IMR-90 (cell line): ENCODE measurements around the gene FBXL13. TPM values are rescaled to one million over a fixed set of nuclear protein-coding genes. Genes with fewer than 3 reads are reported as not detected.

ENCODE experiments used
- ATAC-seq: fragments of 200-7000 bp; cut with Tn5 transposase; 2 replicates; pipeline ENCODE4 v1.9.1; 2020; ENCODE audit warnings: low read depth, mild to moderate bottlenecking, moderate library complexity
- BruUV-seq: library from RNA; stranded (reverse); fragments of 400-500 nt; replicated peaks from 2 replicates; lab custom pipeline; 2021; lab: Mats Ljungman, UMichigan
- CTCF ChIA-PET: fragments of 300-600 bp; formaldehyde crosslinking; extraction: SDS; loops from one replicate; lab custom pipeline; 2021; ENCODE audit warnings: antibody characterized with exemption; lab: Yijun Ruan, JAX
- POLR2A ChIA-PET: fragments of 300-600 bp; sonication (Branson Sonifier 250); formaldehyde crosslinking; loops from one replicate; lab custom pipeline; 2022; ENCODE audit warnings: antibody characterized with exemption; ENCODE audit not compliant: unreplicated experiment; lab: Charles Lee
- DNase-seq: peaks from one replicate; pipeline ENCODE4 v3.0.0; 2013
- H2AFZ ChIP-seq: replicated peaks from 2 replicates; pipeline ENCODE3; 2013; ENCODE audit warnings: low read length, mild to moderate bottlenecking; ENCODE audit not compliant: poor library complexity
- H2AK5ac ChIP-seq: 2 replicates; pipeline ENCODE4 v1.6.1; 2013; ENCODE audit warnings: low read depth, low read length, inconsistent platforms
- H2AK9ac ChIP-seq: replicated peaks from 2 replicates; pipeline ENCODE3; 2013; ENCODE audit warnings: mild to moderate bottlenecking, low read depth, low read length, moderate library complexity; ENCODE audit not compliant: poor library complexity
- H2BK120ac ChIP-seq: 2 replicates; pipeline ENCODE4 v1.6.1; 2013; ENCODE audit warnings: low read depth, low read length, inconsistent platforms
- H2BK15ac ChIP-seq: 3 replicates; pipeline ENCODE4 v1.6.1; 2013; ENCODE audit warnings: low read depth, low read length, inconsistent platforms
- H2BK20ac ChIP-seq: 2 replicates; pipeline ENCODE4 v1.6.1; 2013; ENCODE audit warnings: low read depth, mild to moderate bottlenecking, inconsistent platforms, low read length, moderate library complexity
- H2BK5ac ChIP-seq: 2 replicates; pipeline ENCODE4 v1.6.1; 2013; ENCODE audit warnings: mild to moderate bottlenecking, low read depth, low read length, inconsistent platforms; ENCODE audit not compliant: poor library complexity, severe bottlenecking
- H3K14ac ChIP-seq: replicated peaks from 2 replicates; pipeline ENCODE4 v1.6.1; 2013; ENCODE audit warnings: low read depth, low read length, inconsistent platforms
- H3K18ac ChIP-seq: 2 replicates; pipeline ENCODE4 v1.6.1; 2013; ENCODE audit warnings: low read depth, low read length, control low read depth
- H3K23ac ChIP-seq: 2 replicates; pipeline ENCODE4 v1.6.1; 2013; ENCODE audit warnings: low read depth, low read length, inconsistent platforms
- H3K27ac ChIP-seq: 2 replicates; pipeline ENCODE4 v1.5.1; 2013; ENCODE audit warnings: mild to moderate bottlenecking, control low read depth, low read length; ENCODE audit not compliant: insufficient read depth
- H3K27me3 ChIP-seq: 2 replicates; pipeline ENCODE4 v1.6.1; 2013; ENCODE audit warnings: low read length; ENCODE audit not compliant: control insufficient read depth, insufficient read depth
- H3K36me3 ChIP-seq: 2 replicates; pipeline ENCODE4 v1.6.1; 2013; ENCODE audit warnings: low read length, mixed read lengths; ENCODE audit not compliant: control insufficient read depth, insufficient read depth
- H3K4ac ChIP-seq: 2 replicates; pipeline ENCODE4 v1.6.1; 2013; ENCODE audit warnings: low read depth, low read length, inconsistent platforms
- H3K4me1 ChIP-seq: 2 replicates; pipeline ENCODE4 v1.6.1; 2013; ENCODE audit warnings: low read length, mixed read lengths; ENCODE audit not compliant: control insufficient read depth, insufficient read depth
- H3K4me2 ChIP-seq: 2 replicates; pipeline ENCODE4 v1.6.1; 2013; ENCODE audit warnings: low read depth, mild to moderate bottlenecking, control low read depth, low read length, moderate library complexity
- H3K4me3 ChIP-seq: 2 replicates; pipeline ENCODE4 v1.5.1; 2013; ENCODE audit warnings: low read depth, mild to moderate bottlenecking, control low read depth, low read length, moderate library complexity; ENCODE audit not compliant: insufficient read depth
- H3K56ac ChIP-seq: 2 replicates; pipeline ENCODE4 v1.6.1; 2013; ENCODE audit warnings: low read length, inconsistent platforms; ENCODE audit not compliant: insufficient read depth; ENCODE audit errors: extremely low read depth
- H3K79me1 ChIP-seq, 2 experiments: 2 replicates each; pipeline ENCODE4 v1.6.1; 2013; ENCODE audit warnings: low read length in 2 of 2, inconsistent platforms in 1 of 2, low read depth in 1 of 2
- H3K9ac ChIP-seq: 2 replicates; pipeline ENCODE4 v1.6.1; 2013; ENCODE audit warnings: low read depth, low read length, control low read depth
- H3K9me1 ChIP-seq: 2 replicates; pipeline ENCODE4 v1.6.1; 2013; ENCODE audit warnings: low read length, inconsistent platforms; ENCODE audit not compliant: insufficient read depth
- H3K9me3 ChIP-seq: 2 replicates; pipeline ENCODE4 v1.6.1; 2013; ENCODE audit warnings: low read length; ENCODE audit not compliant: control insufficient read depth, insufficient read depth
- H4K20me1 ChIP-seq: 2 replicates; pipeline ENCODE4 v1.6.1; 2013; ENCODE audit warnings: low read length, inconsistent platforms; ENCODE audit not compliant: insufficient read depth
- H4K5ac ChIP-seq: 2 replicates; pipeline ENCODE4 v1.6.1; 2013; ENCODE audit warnings: mild to moderate bottlenecking, low read depth, low read length, control low read depth
- H4K8ac ChIP-seq, 2 experiments: 2 replicates each; pipeline ENCODE4 v1.6.1; 2013; ENCODE audit warnings: low read depth in 2 of 2, low read length in 2 of 2, control low read depth in 1 of 2, inconsistent platforms in 1 of 2
- H4K91ac ChIP-seq: 2 replicates; pipeline ENCODE4 v1.6.1; 2013; ENCODE audit warnings: low read depth, low read length, inconsistent platforms; ENCODE audit not compliant: insufficient read depth
- BHLHE40 ChIP-seq: fragments of 150-350 bp; IDR thresholded peaks from 2 replicates; pipeline ENCODE4 v1.6.1; 2016; ENCODE audit warnings: mild to moderate bottlenecking, low read depth, low read length
- CEBPB ChIP-seq: IDR thresholded peaks from 2 replicates; pipeline ENCODE4 v1.6.1; 2012; ENCODE audit warnings: low read depth, low read length, improper control_type of control experiment
- CHD1 ChIP-seq: IDR thresholded peaks from 2 replicates; pipeline ENCODE4 v1.6.1; 2012; ENCODE audit warnings: low read depth, low read length, improper control_type of control experiment
- CTCF ChIP-seq: conservative IDR thresholded peaks from 2 replicates; pipeline ENCODE4 v1.5.1; 2012; ENCODE audit warnings: mild to moderate bottlenecking, low read depth, low read length, improper control_type of control experiment
- FOS ChIP-seq: fragments of 150-350 bp; IDR thresholded peaks from 2 replicates; pipeline ENCODE4 v1.6.1; 2016; ENCODE audit warnings: low read depth, low read length
- MAFK ChIP-seq: IDR thresholded peaks from 2 replicates; pipeline ENCODE4 v1.6.1; 2012; ENCODE audit warnings: low read depth, low read length, improper control_type of control experiment
- MAZ ChIP-seq: IDR thresholded peaks from 2 replicates; pipeline ENCODE4 v1.6.1; 2012; ENCODE audit warnings: low read depth, mild to moderate bottlenecking, low read length, improper control_type of control experiment, moderate library complexity, borderline replicate concordance
- MXI1 ChIP-seq: IDR thresholded peaks from 2 replicates; pipeline ENCODE4 v1.6.1; 2012; ENCODE audit warnings: low read depth, mild to moderate bottlenecking, low read length, moderate library complexity, borderline replicate concordance
- NFE2L2 ChIP-seq: fragments of 150-350 bp; IDR thresholded peaks from 2 replicates; pipeline ENCODE4 v1.6.1; 2016; ENCODE audit warnings: low read depth, mild to moderate bottlenecking, low read length
- POLR2A ChIP-seq: IDR thresholded peaks from 2 replicates; pipeline ENCODE4 v1.6.1; 2012; ENCODE audit warnings: mild to moderate bottlenecking, low read depth, low read length
- RCOR1 ChIP-seq: IDR thresholded peaks from 2 replicates; pipeline ENCODE4 v1.6.1; 2012; ENCODE audit warnings: mild to moderate bottlenecking, low read length, improper control_type of control experiment; ENCODE audit not compliant: insufficient replicate concordance
- RFX5 ChIP-seq: IDR thresholded peaks from 2 replicates; pipeline ENCODE4 v1.8.0; 2012; ENCODE audit warnings: low read depth, mild to moderate bottlenecking, low read length, moderate library complexity
- USF2 ChIP-seq: fragments of 150-350 bp; IDR thresholded peaks from 2 replicates; pipeline ENCODE4 v1.6.1; 2017; ENCODE audit warnings: mild to moderate bottlenecking, antibody characterized with exemption, low read length, low read depth
- WGBS, 2 experiments: methylation state at CpG; one replicate each; pipeline versions ENCODE4 v1.1.5 to v1.1.7; 2013; ENCODE audit warnings: missing lambda C conversion rate in 2 of 2; ENCODE audit not compliant: insufficient read length in 1 of 2; ENCODE audit errors: extremely low coverage in 2 of 2; 5-methylcytosine and 5-hydroxymethylcytosine counted together
- dilution Hi-C: fragments of 300-500 bp; cut with HindIII; formaldehyde crosslinking; loops from one replicate; pipeline ENCODE4 v1.14.3; 2018; ENCODE audit warnings: low sequenced_read_pairs; ENCODE audit not compliant: unreplicated experiment
- in situ Hi-C: fragments of 300-500 bp; cut with MboI; formaldehyde crosslinking; loops from 3 replicates; pipeline ENCODE4 v1.14.3; 2019; ENCODE audit warnings: low sequenced_read_pairs, inconsistent platforms, mixed read lengths
- intact Hi-C: fragments of 100-400 bp; cut with micrococcal nuclease; formaldehyde crosslinking; loops from 2 replicates; pipeline ENCODE4 v1.10.0; 2022
- polyA plus RNA-seq, 3 experiments: library from polyadenylated mRNA; depleted of rRNA; stranded (reverse); fragments of >200 nt; gene quantifications; 2 replicates each; pipeline ENCODE4 v1.2.3, GENCODE V29; 2012; ENCODE audit warnings: low replicate concordance in 1 of 3
- total RNA-seq: library from RNA; depleted of rRNA; stranded (reverse); fragments of >200 nt; gene quantifications from 2 replicates; pipeline ENCODE4 v1.2.3, GENCODE V29; 2012

The FBXL13 gene
- total and polyA plus RNA-seq, 2 of the 4 experiments (the other 2 are of a cell fraction) = 0.24 to 0.36 TPM

GRCh38 chr7:102978284-102978683, 96.3 kb downstream of the FBXL13 start:
- H3K9me3 ChIP-seq = peaks cover 2% of the 10 kb centered on the region; the same call in 1 of the 2 replicates
- dilution Hi-C loops (no loop called here), in situ Hi-C loops (no loop called here), intact Hi-C loops (no loop called here)
- no TSS peak for BruUV-seq
- peak overlapping the region; percentile 86; the same call in 1 of the 2 replicates for H2AK5ac ChIP-seq
- peak overlapping the region; percentile 68 for H2BK120ac ChIP-seq
- no CpG with 5 or more reads among the region's 6 CpGs for WGBS, 2 experiments
- H3K4me1 ChIP-seq = no peaks in the 10 kb centered on the region; the same call in 1 of the 2 replicates
- H3K4me3 ChIP-seq = no peak overlapping the region
- peak overlapping the region; percentile 29 to 72; a peak in 2 of 4 replicates for H4K8ac ChIP-seq
- no peak overlapping the region for H3K4me2 ChIP-seq
- peak overlapping the region; percentile 63 for H3K18ac ChIP-seq
- ChIA-PET POLR2A (no interaction called here), CTCF (no interaction called here)
- H3K36me3 ChIP-seq = no peaks in the 10 kb centered on the region
- H2BK20ac ChIP-seq = peak overlapping the region; percentile 80
- peak; percentile 55; the same call in 1 of the 2 replicates for TF ChIP-seq NFE2L2
- TF ChIP-seq RCOR1 = no peak
- no peak for TF ChIP-seq CHD1
- TF ChIP-seq POLR2A = no peak
- TF ChIP-seq MXI1 = no peak
- TF ChIP-seq CEBPB = peak; percentile 81
- TF ChIP-seq MAFK = peak; percentile 38
- TF ChIP-seq BHLHE40 = no peak
- 0 out of 2 replicates have a peak, but pooled peaks have one; percentile 23 for TF ChIP-seq FOS
- no peak for TF ChIP-seq MAZ
- TF ChIP-seq CTCF = no peak
- TF ChIP-seq RFX5 = no peak
- TF ChIP-seq USF2 = no peak
- no peaks in the 10 kb centered on the region for H3K79me1 ChIP-seq
- H3K56ac ChIP-seq = no peak overlapping the region
- H2AFZ ChIP-seq = peak overlapping the region; percentile 69
- no peak overlapping the region for H3K23ac ChIP-seq
- H2AK9ac ChIP-seq = peak overlapping the region; percentile 55
- peak; percentile 51 for ATAC-seq
- H4K91ac ChIP-seq = peak overlapping the region; percentile 88
- peak overlapping the region; percentile 83 for H4K5ac ChIP-seq
- peak; percentile 82 for DNase-seq
- no peaks in the 10 kb centered on the region for H3K9me1 ChIP-seq
- H3K14ac ChIP-seq = 0 out of 2 replicates have a peak overlapping the region, but pooled peaks have one; percentile 26
- no peaks in the 10 kb centered on the region for H3K27me3 ChIP-seq
- H3K9ac ChIP-seq = no peak overlapping the region
- no peaks in the 10 kb centered on the region for H4K20me1 ChIP-seq
- peak overlapping the region; percentile 75 for H2BK5ac ChIP-seq
- H2BK15ac ChIP-seq = peak overlapping the region; percentile 42; the same call in 2 of the 3 replicates
- no peak overlapping the region for H3K27ac ChIP-seq
- peak overlapping the region; percentile 81; the same call in 1 of the 2 replicates for H3K4ac ChIP-seq
